GM23338 (cell line): ENCODE results near the gene CHGA. TPM values are rescaled to one million over a fixed set of nuclear protein-coding genes. Genes with fewer than 3 reads are reported as not detected.
A peak's percentile ranks its signal among the peaks of the same experiment; 100 is the strongest.

ENCODE experiments used
- ATAC-seq: fragments of 200-7000 bp; cut with Tn5 transposase; 3 replicates; pipeline ENCODE4 v1.9.1; 2020
- DNase-seq: peaks from one replicate; pipeline ENCODE4 v3.0.0-alpha.2; 2015; ENCODE audit warnings: low spot score
- H2AFZ ChIP-seq: fragments of 200-600 bp; sonication (generic); 2 replicates; pipeline ENCODE4 v1.8.0; 2016; ENCODE audit warnings: antibody characterized with exemption, mild to moderate bottlenecking, moderate library complexity
- H3F3A ChIP-seq: fragments of 200-600 bp; sonication (generic); replicated peaks from 2 replicates; pipeline ENCODE4 v1.8.0; 2017; ENCODE audit warnings: antibody characterized with exemption, mixed run types, low read depth
- H3K27ac ChIP-seq: fragments of 200-600 bp; sonication (generic); 2 replicates; pipeline ENCODE4 v1.6.1; 2016; ENCODE audit warnings: low read depth
- H3K27me3 ChIP-seq: fragments of 200-600 bp; sonication (generic); 2 replicates; pipeline ENCODE4 v1.8.0; 2016; ENCODE audit warnings: mild to moderate bottlenecking, mixed run types, moderate library complexity; ENCODE audit not compliant: insufficient read depth
- H3K36me3 ChIP-seq: fragments of 200-600 bp; sonication (generic); 2 replicates; pipeline ENCODE4 v1.8.0; 2016; ENCODE audit warnings: mild to moderate bottlenecking; ENCODE audit not compliant: insufficient read depth
- H3K4me1 ChIP-seq: fragments of 200-600 bp; sonication (generic); 2 replicates; pipeline ENCODE4 v1.8.0; 2016; ENCODE audit warnings: mild to moderate bottlenecking, moderate library complexity; ENCODE audit not compliant: insufficient read depth
- H3K4me2 ChIP-seq: fragments of 200-600 bp; sonication (generic); 2 replicates; pipeline ENCODE4 v1.7.1; 2017; ENCODE audit warnings: mixed run types
- H3K4me3 ChIP-seq: fragments of 200-600 bp; sonication (generic); 2 replicates; pipeline ENCODE4 v1.6.1; 2016; ENCODE audit warnings: mixed run types
- H3K79me2 ChIP-seq: fragments of 200-600 bp; sonication (generic); replicated peaks from 2 replicates; pipeline ENCODE4 v1.8.0; 2017; ENCODE audit warnings: mild to moderate bottlenecking; ENCODE audit not compliant: insufficient read depth
- H3K9me2 ChIP-seq: fragments of 200-600 bp; sonication (generic); 2 replicates; pipeline ENCODE4 v1.8.0; 2017; ENCODE audit not compliant: insufficient read depth
- H4K20me1 ChIP-seq: fragments of 200-600 bp; sonication (generic); replicated peaks from 2 replicates; pipeline ENCODE4 v1.8.0; 2017; ENCODE audit warnings: mild to moderate bottlenecking; ENCODE audit not compliant: insufficient read depth
- H3K27ac Mint-ChIP-seq: 2 replicates; pipeline ENCODE4 v1.8.0; 2020; ENCODE audit warnings: inconsistent platforms, mild to moderate bottlenecking, moderate library complexity, mixed read lengths
- H3K27me3 Mint-ChIP-seq: 3 replicates; pipeline ENCODE4 v1.8.0; 2022; ENCODE audit warnings: low read depth, mild to moderate bottlenecking, moderate library complexity, mixed read lengths, inconsistent platforms; ENCODE audit not compliant: insufficient read depth, poor library complexity
- H3K36me3 Mint-ChIP-seq: 3 replicates; pipeline ENCODE4 v1.8.0; 2021; ENCODE audit warnings: low read depth, mild to moderate bottlenecking, inconsistent platforms, moderate library complexity, mixed read lengths
- H3K4me1 Mint-ChIP-seq: 3 replicates; pipeline ENCODE4 v1.8.0; 2020; ENCODE audit warnings: mild to moderate bottlenecking, inconsistent platforms, mixed read lengths
- H3K4me3 Mint-ChIP-seq: 3 replicates; pipeline ENCODE4 v1.8.0; 2021; ENCODE audit warnings: moderate library complexity, mild to moderate bottlenecking, inconsistent platforms, mixed read lengths
- H3K9me3 Mint-ChIP-seq: 3 replicates; pipeline ENCODE4 v1.8.0; 2020; ENCODE audit warnings: moderate library complexity, mild to moderate bottlenecking, inconsistent platforms, mixed read lengths
- CREB1 ChIP-seq: fragments of 250-450 bp; sonication (Bioruptor Pico); IDR thresholded peaks from 2 replicates; pipeline ENCODE4 v1.5.0; 2020; ENCODE audit warnings: low read depth, mild to moderate bottlenecking, moderate library complexity
- ETS1 ChIP-seq: IDR thresholded peaks from 2 replicates; pipeline ENCODE4 v1.6.1; 2016; ENCODE audit warnings: antibody characterized with exemption
- EZH2phosphoT487 ChIP-seq: fragments of 200-600 bp; sonication (generic); IDR thresholded peaks from one replicate; pipeline ENCODE4 v1.8.1; 2018; ENCODE audit warnings: antibody characterized with exemption; ENCODE audit not compliant: unreplicated experiment
- NANOG ChIP-seq: IDR thresholded peaks from 2 replicates; pipeline ENCODE4 v1.6.1; 2016; ENCODE audit warnings: antibody characterized with exemption, borderline replicate concordance
- POLR2AphosphoS5 ChIP-seq: IDR thresholded peaks from 2 replicates; pipeline ENCODE4 v1.6.1; 2016; ENCODE audit warnings: antibody characterized with exemption, low read depth
- STAT1 ChIP-seq: IDR thresholded peaks from one replicate; pipeline ENCODE4 v1.6.1; 2016; ENCODE audit warnings: antibody characterized with exemption; ENCODE audit not compliant: unreplicated experiment
- ZNF114 ChIP-seq: fragments of 250-450 bp; sonication (Bioruptor Pico); IDR thresholded peaks from 2 replicates; pipeline ENCODE4 v1.5.0; 2020; ENCODE audit warnings: mild to moderate bottlenecking, moderate library complexity
- ZNF331 ChIP-seq: fragments of 250-450 bp; sonication (Bioruptor Pico); IDR thresholded peaks from 2 replicates; pipeline ENCODE4 v1.5.0; 2020; ENCODE audit warnings: low read depth, mild to moderate bottlenecking, moderate library complexity
- polyA plus RNA-seq: library from polyadenylated mRNA; unstranded; fragments of >200 nt; fragmentation: Nextera tagmentation; extraction: Ambion mirVana; gene quantifications from 2 replicates; pipeline ENCODE4 v1.2.1, GENCODE V29; 2016
- total RNA-seq: library from RNA; depleted of rRNA; stranded (reverse); fragments of >200 nt; shearing (Covaris generic); gene quantifications from 2 replicates; pipeline ENCODE4 v1.2.3, GENCODE V29; 2014
- TF ChIP-seq, protein P1 (sequence below), 2 experiments: fragments of 200-600 bp in 1 of 2; sonication (generic) in 1 of 2; conservative IDR thresholded peaks; 2 replicates each; pipeline versions ENCODE4 v1.5.1 to v1.6.1; 2016 to 2017; ENCODE audit warnings: antibody characterized with exemption in 2 of 2, low read depth in 2 of 2, mild to moderate bottlenecking in 2 of 2, moderate library complexity in 1 of 2

Gene CHGA
- total and polyA plus RNA-seq, 2 experiments from 2014 or later = 13.9 to 19.6 TPM

DNA sequence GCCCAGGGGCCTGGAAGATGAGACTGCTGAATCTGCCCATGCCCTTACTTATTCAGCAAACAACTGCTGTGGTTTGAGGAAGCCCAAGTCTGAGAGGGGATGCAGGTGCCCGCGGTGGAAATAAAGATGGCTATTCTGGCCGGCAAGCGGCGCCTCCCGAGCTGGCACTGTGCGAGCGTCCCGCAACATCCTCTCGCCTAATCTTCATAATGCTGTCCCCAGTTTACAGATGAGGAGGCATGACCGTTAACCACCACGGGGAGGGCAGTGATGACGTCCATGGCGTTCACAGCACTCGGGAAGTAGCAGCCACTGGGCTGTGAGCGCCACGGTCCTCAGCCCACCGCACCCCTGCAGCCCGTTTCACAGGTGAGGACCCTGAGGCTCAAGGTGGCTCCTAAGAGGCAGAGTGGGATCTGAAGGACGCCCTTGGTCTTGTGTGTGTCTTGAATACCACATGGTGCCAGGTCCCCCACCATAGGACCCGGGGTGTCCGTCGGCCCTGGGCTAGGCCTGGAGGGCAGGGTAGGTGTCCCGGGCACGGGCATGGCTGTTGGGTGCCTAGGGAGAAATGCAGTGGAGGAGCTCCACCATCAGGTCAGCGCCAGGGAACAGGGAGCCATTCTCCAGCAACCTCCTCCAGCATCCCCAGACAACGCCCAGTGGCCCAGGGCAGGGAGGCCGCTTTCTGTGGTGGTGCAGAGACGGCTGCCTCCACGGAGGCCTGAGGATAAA, 20.2 kb downstream of the CHGA start:
- H4K20me1 ChIP-seq = no peaks in the 10 kb centered on the region
- no peak for DNase-seq
- no peak overlapping the region for H3K4me2 ChIP-seq
- Mint-ChIP-seq H3K9me3 (no peaks in the 10 kb centered on the region), H3K4me3 (no peak overlapping the region), H3K4me1 (no peaks in the 10 kb centered on the region; the same call in 2 of the 3 replicates), H3K27ac (no peak overlapping the region; the same call in 1 of the 2 replicates), H3K36me3 (peaks cover 22% of the 10 kb centered on the region), H3K27me3 (peaks cover 14% of the 10 kb centered on the region)
- H3K79me2 ChIP-seq = no peaks in the 10 kb centered on the region
- H3K4me1 ChIP-seq = no peaks in the 10 kb centered on the region
- TF ChIP-seq, protein P1, sequence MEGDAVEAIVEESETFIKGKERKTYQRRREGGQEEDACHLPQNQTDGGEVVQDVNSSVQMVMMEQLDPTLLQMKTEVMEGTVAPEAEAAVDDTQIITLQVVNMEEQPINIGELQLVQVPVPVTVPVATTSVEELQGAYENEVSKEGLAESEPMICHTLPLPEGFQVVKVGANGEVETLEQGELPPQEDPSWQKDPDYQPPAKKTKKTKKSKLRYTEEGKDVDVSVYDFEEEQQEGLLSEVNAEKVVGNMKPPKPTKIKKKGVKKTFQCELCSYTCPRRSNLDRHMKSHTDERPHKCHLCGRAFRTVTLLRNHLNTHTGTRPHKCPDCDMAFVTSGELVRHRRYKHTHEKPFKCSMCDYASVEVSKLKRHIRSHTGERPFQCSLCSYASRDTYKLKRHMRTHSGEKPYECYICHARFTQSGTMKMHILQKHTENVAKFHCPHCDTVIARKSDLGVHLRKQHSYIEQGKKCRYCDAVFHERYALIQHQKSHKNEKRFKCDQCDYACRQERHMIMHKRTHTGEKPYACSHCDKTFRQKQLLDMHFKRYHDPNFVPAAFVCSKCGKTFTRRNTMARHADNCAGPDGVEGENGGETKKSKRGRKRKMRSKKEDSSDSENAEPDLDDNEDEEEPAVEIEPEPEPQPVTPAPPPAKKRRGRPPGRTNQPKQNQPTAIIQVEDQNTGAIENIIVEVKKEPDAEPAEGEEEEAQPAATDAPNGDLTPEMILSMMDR (conservative IDR thresholded peaks at IDR 0.05; ENCODE audit: low read depth in 2 of 2) = 0 out of 4 replicates have a peak, but pooled peaks of 1 of the 2 experiments have one; percentile 11
- no peak for TF ChIP-seq ZNF331 (CRISPR knock-in tag)
- no peak overlapping the region for H3K27ac ChIP-seq
- H3K4me3 ChIP-seq = no peak overlapping the region
- H3K9me2 ChIP-seq = no peaks in the 10 kb centered on the region
- no peaks in the 10 kb centered on the region for H3K27me3 ChIP-seq
- H3K36me3 ChIP-seq = no peaks in the 10 kb centered on the region
- no peaks in the 10 kb centered on the region for H3F3A ChIP-seq
- ATAC-seq = no peak
- H2AFZ ChIP-seq = no peak overlapping the region

- Histone ChIP-seq H3K9me2 (no peaks in the 10 kb centered on the region), H3K4me1 (no peaks in the 10 kb centered on the region), H2AFZ (no peak overlapping the region), H3K27me3 (no peaks in the 10 kb centered on the region), H3K4me3 (no peak overlapping the region), H3K79me2 (no peaks in the 10 kb centered on the region), H3K4me2 (no peak overlapping the region), H3K27ac (no peak overlapping the region), H3K36me3 (no peaks in the 10 kb centered on the region), H4K20me1 (no peaks in the 10 kb centered on the region), H3F3A (no peaks in the 10 kb centered on the region)
- Mint-ChIP-seq H3K27ac (no peak overlapping the region; the same call in 1 of the 2 replicates), H3K27me3 (peaks cover 14% of the 10 kb centered on the region), H3K4me3 (no peak overlapping the region), H3K4me1 (no peaks in the 10 kb centered on the region; the same call in 2 of the 3 replicates), H3K9me3 (no peaks in the 10 kb centered on the region), H3K36me3 (peaks cover 25% of the 10 kb centered on the region)
- ATAC-seq (no peak), DNase-seq (no peak)
- TF ChIP-seq NANOG (no peak), POLR2AphosphoS5 (no peak), EZH2phosphoT487 (no peak), ZNF114 (no peak), CREB1 (CRISPR knock-in tag) (no peak), STAT1 (no peak), ETS1 (no peak), ZNF331 (CRISPR knock-in tag) (no peak)
- TF ChIP-seq, protein P1 (conservative IDR thresholded peaks at IDR 0.05; ENCODE audit: low read depth in 2 of 2) = no peak
Observed at GRCh38 chr14:92943855-92944570, 21.1 kb downstream of the CHGA start.
